Stimulated activated CD8-positive, alpha-beta memory T cell treated with anti-CD3 and anti-CD28 coated beads, Interleukin-7, amount 100 ng/mL, for 48 hours (primary cell): ENCODE measurements around the gene SGTA.
"Not testable (repeated sequence)": the region's sequence is repeated elsewhere in the genome, so short reads cannot be mapped to it uniquely, and the experiment has no call there.

Experiments used
- DNase-seq, 2 donors: peaks; one replicate each; pipeline ENCODE4 v3.0.0-alpha.2; 2020; ENCODE audit warnings: low read depth in 1 of 2; ENCODE audit errors: extremely low read depth in 1 of 2

Gene SGTA, protein sequence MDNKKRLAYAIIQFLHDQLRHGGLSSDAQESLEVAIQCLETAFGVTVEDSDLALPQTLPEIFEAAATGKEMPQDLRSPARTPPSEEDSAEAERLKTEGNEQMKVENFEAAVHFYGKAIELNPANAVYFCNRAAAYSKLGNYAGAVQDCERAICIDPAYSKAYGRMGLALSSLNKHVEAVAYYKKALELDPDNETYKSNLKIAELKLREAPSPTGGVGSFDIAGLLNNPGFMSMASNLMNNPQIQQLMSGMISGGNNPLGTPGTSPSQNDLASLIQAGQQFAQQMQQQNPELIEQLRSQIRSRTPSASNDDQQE

DNA sequence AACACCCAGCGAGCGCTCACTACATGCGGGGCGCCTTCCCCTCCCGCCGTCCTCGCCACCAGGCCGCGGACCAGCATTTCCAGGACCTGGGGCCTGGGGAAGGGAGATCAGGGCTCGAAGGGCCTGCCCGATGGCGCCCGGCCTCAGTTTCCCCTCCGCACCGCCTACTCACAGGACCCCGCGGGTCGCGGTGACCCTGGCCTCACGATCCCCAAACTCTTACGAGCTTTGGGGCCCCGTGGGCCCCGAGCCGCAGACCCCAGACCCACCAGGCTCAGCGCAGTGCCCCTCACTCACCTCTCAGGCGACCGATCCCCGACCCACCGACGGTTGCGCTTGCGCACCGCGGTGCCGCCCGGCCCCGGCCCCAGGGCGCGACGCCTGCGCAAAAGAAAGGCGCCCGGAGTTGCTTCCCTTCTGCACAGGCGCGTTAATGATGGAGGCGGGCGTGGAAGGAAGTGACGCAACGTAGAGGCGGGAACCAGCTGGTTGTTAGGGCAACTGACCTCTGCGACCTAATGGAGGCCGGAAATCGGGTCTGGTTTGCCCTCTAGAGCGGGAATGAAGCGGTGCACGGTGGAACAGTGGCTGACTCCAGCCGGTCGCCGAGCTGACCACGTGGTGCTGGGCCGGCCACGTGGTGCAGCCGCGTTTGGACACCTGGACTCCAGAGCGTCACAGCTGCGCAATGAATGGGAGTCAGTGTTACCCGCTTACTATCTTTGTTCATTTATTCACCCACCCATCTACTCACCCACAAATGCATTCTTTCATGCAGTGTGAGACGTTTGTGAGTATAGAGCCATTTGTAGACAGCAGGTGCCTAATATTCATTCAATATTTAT is at the start of gene SGTA:
SGTA (minus strand) TSS at position 338 of the 845 bp plus-strand sequence. CDS start 14,205 bp downstream, outside the sequence.
- peak; percentile 91 to 97 for DNase-seq

DNA sequence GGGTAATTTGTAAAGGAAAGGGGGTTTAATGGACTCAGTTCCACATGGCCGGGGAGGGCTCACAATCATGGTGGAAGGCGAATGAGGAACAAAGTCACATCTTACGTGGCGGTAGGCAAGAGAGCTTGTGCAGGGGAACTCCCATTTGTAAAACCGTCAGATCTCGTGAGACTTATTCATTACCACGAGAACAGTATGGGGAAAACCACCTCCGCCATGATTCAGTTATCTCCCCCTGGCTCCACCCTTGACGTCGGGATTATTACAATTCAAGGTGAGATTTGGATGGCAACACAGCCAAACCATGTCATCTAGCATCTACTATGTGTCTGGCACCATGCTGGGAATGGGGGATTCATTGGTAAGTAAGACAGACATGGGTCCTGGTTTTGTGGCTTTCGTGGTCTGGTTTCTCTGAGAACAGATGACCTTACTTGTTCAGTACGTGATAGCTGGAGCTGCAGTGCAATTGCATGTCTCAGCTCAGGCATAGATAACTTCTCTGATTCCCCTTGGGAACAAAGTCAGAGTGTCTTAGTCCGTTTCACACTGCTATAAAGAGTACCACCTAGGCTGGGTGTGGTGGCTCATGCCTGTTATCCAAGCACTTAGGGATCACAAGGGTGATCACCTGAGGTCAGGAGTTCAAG is 44.9 kb upstream of the SGTA start:
- DNase-seq, result no peak

DNA sequence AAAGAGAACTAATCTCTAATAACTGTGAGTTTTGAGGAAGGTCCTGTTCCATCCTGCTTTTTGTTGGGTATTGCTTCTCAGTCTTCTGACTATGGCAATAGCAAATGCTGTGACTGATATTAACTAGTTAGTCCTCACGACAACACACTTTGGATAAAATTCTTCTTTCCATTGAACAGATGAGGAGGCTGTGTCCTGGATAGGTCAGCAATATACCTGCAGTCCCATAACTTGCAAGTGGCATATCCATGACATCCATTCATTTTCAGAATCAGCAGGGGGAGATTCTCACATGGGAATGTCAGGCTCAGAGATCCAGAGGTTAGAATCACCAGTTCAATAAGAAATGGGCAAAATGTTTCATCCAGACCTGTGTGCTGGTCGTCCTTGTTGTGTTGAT is 43.9 kb upstream of the SGTA start:
- no peak for DNase-seq

DNA sequence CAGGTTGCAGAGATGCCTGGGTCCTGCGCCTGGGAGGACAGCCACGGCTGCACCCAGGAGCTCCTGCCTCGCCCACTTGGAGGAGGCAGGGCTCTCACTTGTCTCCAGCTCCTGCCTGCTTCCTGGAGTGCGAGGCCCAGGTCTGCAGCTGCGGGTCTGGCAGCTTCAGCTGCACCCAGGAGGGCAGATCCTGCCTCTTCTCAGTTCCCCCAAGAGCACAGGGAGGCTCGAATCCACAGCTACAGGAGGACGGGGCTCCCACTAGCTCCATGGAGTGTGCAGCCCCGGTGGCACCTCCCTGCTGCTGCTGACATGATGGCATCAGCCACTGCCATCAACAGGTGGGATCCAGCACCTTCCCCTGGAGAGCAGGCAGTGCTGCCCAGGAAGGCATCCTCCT is 41.1 kb upstream of the SGTA start:
- DNase-seq, result no peak

GRCh38 chr19:2823646-2824045 is 40.6 kb upstream of the SGTA start:
- DNase-seq, result no peak

GRCh38 chr19:2822846-2823245 is 39.8 kb upstream of the SGTA start:
- DNase-seq, result no peak

DNA sequence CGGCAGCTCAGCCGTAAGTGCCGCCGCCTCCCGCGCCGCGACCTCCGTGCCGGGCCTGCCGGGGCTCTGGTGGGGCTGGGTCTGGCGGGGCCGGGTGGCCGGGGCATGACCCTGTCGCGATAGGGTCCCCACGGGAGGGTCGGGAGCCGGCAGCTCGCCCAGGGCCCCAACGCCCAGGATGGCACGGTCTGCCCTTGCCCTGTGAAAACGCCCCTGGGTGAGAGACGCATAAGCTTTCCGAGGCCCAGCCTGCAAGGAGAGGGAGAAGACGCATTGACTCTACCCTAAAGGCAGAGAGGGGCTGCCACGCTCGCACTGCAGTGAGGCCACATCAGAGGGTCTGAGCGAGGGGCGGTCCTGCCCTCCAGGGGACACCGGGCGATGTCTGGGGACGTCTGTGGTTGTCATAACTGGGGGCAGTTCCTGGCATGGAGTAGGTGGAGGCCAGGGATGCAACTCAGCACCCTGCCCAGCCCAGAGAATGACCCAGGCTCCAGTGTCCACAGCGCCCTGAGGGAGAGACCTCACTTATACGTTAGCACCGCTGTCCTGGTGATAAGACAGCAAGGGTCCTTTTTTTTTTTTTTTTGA is 37.1 kb upstream of the SGTA start:
- DNase-seq, result no peak

DNA sequence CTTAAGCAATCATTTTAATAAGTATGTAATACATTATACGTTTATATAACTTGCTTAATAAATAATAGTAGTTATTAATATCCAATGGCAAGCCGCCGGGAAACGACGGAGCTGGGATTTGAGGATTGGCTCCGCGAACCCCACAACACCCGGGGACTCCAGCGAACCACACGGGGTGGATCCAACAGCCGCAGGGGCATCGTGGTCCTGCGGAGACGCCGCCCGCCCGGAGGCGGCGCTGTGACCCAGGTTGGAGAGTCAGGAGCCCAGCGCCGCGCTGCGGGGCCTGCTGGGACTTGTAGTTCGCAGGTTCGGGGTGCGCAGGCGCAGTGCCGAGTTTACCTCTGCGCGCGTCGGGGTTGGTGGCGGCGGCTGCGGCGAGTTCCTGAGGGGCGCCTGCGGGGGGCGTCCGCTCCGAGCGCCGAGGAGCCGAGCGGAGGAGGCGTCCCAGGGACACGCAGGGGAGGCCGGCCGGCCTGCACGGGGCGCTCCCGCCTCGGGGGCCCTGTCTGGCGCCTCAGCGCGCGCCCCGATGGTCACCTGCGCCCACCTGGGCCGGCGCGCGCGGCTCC is 36.6 kb upstream of the SGTA start, which contains the start of gene ZNF554:
ZNF554 (plus strand) TSS at position 329 of the 572 bp plus-strand sequence; CDS start at position 533, 204 bp downstream.
- DNase-seq, result peak; percentile 94 to 96

- not testable (repeated sequence) for DNase-seq
Measured at GRCh38 chr19:2817237-2817829, 34.3 kb upstream of the SGTA start.

DNA sequence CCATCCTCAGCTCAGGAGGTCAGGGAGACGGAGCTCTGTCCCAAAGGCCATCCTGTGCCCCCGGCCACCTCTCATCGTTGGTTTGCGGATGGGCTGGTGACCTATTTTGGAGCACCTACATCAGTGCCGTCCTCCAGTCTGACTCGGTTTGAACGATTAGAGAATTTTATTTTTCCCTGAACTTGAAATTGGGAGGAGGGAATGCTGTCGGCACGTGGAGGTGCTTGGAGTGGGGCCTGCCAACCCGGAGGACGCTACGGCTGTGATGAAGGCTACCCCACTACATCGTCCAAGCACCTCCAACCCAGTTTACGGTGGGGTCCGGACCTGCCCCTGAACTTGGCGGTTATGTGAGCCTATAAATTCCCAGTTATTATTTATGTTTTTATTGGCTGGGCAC is 33.6 kb upstream of the SGTA start:
- no peak for DNase-seq

DNA sequence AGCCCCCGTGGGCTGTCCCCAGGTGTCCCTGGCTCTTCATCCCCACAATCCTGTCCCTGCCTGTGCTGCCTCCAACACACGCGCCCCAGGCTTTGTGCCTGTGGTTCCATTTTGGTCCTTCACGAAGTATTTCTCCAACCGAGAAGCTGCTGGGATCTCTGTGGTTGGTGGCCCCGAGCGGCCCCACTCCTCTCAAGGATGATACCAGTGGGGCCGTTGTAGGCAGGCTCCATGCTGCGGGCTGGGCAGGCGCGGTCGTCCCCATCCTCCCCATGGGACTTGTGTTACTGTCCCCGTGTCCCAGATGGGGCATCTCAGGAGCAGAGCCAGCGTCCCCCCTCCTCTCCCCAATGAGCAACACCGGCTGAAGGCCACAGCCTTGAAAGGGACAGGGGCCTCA is 32.9 kb upstream of the SGTA start:
- no peak for DNase-seq

GRCh38 chr19:2815191-2815614 is 32.1 kb upstream of the SGTA start:
- no peak for DNase-seq

- DNase-seq, result no peak
Measured at GRCh38 chr19:2814426-2814825, 31.4 kb upstream of the SGTA start.

DNA sequence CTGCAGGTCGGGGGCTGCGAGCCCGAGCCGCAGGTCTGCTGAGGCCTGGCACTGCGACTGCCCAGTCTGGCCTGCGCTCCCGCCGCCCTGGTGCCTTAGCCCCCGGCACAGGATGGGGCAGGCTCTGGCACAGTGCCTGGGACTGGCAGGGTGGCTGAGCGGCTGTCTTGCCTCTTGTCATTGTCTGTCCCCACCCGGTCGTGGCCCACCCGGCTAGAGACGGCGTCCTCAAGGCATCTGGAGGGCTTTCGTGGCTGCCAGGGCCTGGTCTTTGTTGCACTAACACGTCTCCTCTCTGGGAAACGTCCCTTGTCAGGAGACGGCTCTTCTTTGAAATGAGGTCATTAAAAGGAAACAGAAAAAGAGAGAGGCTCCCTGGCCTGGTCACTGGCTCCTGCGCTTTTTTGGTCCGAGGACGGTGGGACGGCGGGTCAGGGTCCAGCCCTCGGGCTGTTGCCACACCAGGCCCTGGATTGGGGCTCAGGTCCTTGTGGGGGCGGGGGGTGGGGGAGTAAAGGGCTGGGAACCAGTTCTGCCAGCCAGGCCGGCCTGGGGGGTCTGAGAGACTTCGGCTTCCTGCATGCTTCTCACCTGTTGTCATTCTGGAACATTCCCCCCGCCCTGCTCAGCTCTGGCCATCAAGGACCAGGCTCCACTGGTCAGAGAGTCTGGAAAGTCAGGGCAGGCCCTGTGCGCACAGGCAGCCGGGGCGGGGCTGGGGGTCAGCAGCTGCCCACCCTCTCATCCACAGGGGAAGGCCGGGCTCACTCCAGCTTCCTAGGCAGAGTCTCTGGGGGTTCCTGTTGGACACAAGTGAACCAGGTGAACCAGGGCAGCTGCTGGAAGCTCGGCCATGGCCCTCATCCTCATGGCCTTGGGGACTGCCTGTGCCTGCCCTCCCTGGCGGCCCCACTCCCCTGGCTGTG is 30.4 kb upstream of the SGTA start:
- no peak for DNase-seq

GRCh38 chr19:2812414-2813234 is 29.6 kb upstream of the SGTA start:
- DNase-seq, result no peak

DNA sequence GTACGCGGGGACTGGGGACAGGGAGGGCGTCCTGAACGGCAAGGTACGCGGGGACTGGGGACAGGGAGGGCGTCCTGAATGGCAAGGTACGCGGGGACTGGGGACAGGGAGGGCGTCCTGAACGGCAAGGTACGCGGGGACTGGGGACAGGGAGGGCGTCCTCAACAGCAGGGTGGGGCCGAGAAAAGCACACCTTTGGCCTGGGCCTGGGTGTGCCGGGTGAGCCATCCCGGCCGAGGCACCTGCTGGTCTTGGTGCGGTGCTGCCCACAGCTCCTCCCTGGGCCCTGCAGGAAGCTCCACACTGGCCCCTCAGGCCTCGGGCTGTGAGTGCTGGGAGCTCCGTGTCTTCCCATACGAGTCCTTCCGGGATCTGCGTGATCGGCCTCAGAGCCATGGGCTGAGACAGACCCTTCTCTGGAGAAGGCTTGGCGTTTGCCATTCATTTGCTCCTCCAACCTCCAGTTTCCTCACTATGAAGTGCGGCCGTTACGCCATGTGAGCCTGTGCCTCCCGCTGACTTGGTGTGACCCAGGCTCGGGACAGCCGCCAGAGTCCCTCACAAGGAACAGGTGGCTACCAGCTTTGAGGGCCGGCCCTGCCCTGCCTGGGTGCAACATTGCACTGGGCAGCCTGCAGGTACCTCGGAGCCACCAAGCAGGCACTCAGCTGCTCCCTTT is 28.8 kb upstream of the SGTA start:
- DNase-seq, result no peak

DNA sequence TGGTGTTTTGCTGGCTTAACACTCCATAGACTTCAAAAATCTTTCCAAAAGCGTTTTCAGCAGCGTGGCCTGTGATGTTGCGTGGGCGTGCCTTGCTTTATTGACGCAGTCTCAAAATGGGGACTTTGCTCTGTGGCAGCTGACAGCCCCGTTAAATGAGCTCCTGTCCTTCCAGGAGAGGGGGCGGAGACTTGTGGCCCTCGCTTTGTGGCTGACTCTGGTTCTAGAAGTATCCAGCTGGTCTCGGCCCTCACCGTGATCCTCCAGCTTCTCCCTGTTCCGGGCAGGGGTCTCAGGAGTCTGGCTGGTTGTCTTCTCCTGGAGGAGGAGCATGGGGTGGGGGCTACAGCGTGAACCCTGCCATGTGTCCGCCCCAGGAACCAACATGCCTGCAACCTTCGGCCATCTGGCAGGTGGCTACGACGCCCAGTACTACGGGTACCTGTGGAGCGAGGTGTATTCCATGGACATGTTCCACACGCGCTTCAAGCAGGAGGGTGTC is 28.2 kb upstream of the SGTA start:
- no peak for DNase-seq
